ENCODE results near the gene WWOX.
A peak's percentile ranks its signal among the peaks of the same experiment; 100 is the strongest.

WWOX gene

GRCh38 chr16:78761427-78761826 lies 662.0 kb downstream of the WWOX start:
- peak; percentile 10 for DNase-seq (ENCODE audit: low read depth, low spot score)

- DNase-seq (ENCODE audit: low read depth, low spot score) = no peak
These were observed 662.8 kb downstream of the WWOX start for GRCh38 chr16:78762222-78762621.

GRCh38 chr16:78763821-78764440 lies 664.5 kb downstream of the WWOX start:
- DNase-seq (ENCODE audit: low read depth, low spot score) = no peak

- no peak for DNase-seq (ENCODE audit: low read depth, low spot score)
These were observed 665.0 kb downstream of the WWOX start for GRCh38 chr16:78764478-78764877.

GRCh38 chr16:78768226-78768625 lies 668.8 kb downstream of the WWOX start:
- DNase-seq (ENCODE audit: low read depth, low spot score) = no peak

GRCh38 chr16:78768718-78769117 lies 669.3 kb downstream of the WWOX start:
- DNase-seq (ENCODE audit: low read depth, low spot score) = no peak

- peak; percentile 52 for DNase-seq (ENCODE audit: low read depth, low spot score)
These were observed 671.1 kb downstream of the WWOX start for GRCh38 chr16:78770353-78771091.

- DNase-seq (ENCODE audit: low read depth, low spot score) = no peak
These were observed 673.8 kb downstream of the WWOX start for GRCh38 chr16:78773291-78773702.

GRCh38 chr16:78773706-78774105 lies 674.3 kb downstream of the WWOX start:
- no peak for DNase-seq (ENCODE audit: low read depth, low spot score)

GRCh38 chr16:78775161-78775561 lies 675.7 kb downstream of the WWOX start:
- DNase-seq (ENCODE audit: low read depth, low spot score) = no peak

GRCh38 chr16:78778101-78779004 lies 678.9 kb downstream of the WWOX start:
- no peak for DNase-seq (ENCODE audit: low read depth, low spot score)

- no peak for DNase-seq (ENCODE audit: low read depth, low spot score)
These were observed 681.4 kb downstream of the WWOX start for GRCh38 chr16:78780808-78781207.

GRCh38 chr16:78782572-78782971 lies 683.1 kb downstream of the WWOX start:
- no peak for DNase-seq (ENCODE audit: low read depth, low spot score)

- DNase-seq (ENCODE audit: low read depth, low spot score) = no peak
These were observed 684.2 kb downstream of the WWOX start for GRCh38 chr16:78783570-78784079.

- no peak for DNase-seq (ENCODE audit: low read depth, low spot score)
These were observed 685.3 kb downstream of the WWOX start for GRCh38 chr16:78784771-78785170.

GRCh38 chr16:78785218-78785617 lies 685.8 kb downstream of the WWOX start:
- DNase-seq (ENCODE audit: low read depth, low spot score) = no peak

GRCh38 chr16:78786635-78787034 lies 687.2 kb downstream of the WWOX start:
- DNase-seq (ENCODE audit: low read depth, low spot score) = no peak

GRCh38 chr16:78788276-78788675 lies 688.8 kb downstream of the WWOX start:
- no peak for DNase-seq (ENCODE audit: low read depth, low spot score)

- DNase-seq (ENCODE audit: low read depth, low spot score) = no peak
These were observed 689.2 kb downstream of the WWOX start for GRCh38 chr16:78788696-78789095.

GRCh38 chr16:78789561-78789960 lies 690.1 kb downstream of the WWOX start:
- DNase-seq (ENCODE audit: low read depth, low spot score) = peak; percentile 5

- no peak for DNase-seq (ENCODE audit: low read depth, low spot score)
These were observed 691.6 kb downstream of the WWOX start for GRCh38 chr16:78791011-78791410.

- no peak for DNase-seq (ENCODE audit: low read depth, low spot score)
These were observed 692.5 kb downstream of the WWOX start for GRCh38 chr16:78791926-78792325.
